ENCODE results near the gene AUTS2.

The AUTS2 gene

DNA sequence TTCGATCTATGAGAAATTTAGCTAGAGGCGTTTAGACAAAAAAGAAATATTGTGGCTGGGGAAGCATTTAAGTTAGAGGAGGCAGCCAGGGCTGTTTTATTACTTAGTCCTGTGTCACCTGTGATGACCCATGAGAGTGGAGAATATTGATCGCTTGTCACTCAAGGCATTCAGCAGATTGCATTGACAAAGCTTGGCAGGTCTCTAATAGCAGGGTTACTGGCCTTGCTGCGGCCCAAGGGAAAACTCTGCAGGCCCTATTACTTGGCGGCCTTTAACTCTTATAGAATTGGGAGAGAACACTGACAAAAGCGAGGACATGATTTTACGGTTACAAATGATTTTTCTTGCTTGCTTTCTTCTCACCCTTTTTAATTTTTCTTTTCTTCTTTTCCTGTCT is 473.5 kb downstream of the AUTS2 start:
- H3K4me3 ChIP-seq (ENCODE audit: low read length): no peak overlapping the region
- no peak for TF ChIP-seq ZNF274 (IDR thresholded peaks at IDR 0.05; ENCODE audit: low read depth, low read length)

DNA sequence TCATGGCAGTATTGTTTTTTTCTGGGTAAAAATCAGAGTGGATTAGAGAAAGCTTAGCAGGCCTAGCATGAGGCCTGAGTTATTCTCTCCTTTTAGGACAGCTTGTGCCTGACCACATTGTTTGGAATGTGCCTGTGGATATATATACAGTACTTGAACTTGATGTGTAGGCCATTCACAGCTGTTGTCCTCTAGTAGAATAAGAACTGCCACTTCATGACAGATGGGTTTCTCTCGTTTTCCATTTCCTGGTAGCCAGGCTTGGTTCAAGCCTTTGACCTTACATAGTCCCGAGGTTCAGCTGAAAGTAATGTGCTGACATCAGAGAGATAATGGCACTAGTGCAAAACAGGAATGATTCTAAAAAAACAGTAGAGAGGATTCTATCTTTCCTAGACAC is 473.9 kb downstream of the AUTS2 start:
- TF ChIP-seq ZNF274 (IDR thresholded peaks at IDR 0.05; ENCODE audit: low read depth, low read length): no peak
- H3K4me3 ChIP-seq (ENCODE audit: low read length): no peak overlapping the region

DNA sequence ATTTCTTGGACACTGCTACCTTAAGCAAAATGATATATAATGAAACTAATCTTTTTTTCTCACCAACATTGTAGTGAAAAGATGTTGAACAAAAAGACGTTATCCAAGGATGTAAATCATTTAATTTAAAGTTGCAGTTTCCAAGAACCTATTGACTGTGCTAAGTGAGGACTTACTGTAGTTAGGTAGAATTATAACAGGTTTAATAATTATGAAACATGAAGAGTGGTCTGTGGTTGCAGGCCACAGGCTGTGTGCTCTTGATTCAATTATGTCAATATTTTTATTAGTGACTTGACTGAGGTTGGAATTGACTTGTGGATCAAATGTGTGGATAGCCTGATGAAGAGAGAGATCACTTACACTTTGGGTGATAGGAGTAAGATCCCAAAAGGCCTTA is 478.1 kb downstream of the AUTS2 start:
- H3K4me3 ChIP-seq (ENCODE audit: low read length): no peak overlapping the region
- no peak for TF ChIP-seq ZNF274 (IDR thresholded peaks at IDR 0.05; ENCODE audit: low read depth, low read length)

DNA sequence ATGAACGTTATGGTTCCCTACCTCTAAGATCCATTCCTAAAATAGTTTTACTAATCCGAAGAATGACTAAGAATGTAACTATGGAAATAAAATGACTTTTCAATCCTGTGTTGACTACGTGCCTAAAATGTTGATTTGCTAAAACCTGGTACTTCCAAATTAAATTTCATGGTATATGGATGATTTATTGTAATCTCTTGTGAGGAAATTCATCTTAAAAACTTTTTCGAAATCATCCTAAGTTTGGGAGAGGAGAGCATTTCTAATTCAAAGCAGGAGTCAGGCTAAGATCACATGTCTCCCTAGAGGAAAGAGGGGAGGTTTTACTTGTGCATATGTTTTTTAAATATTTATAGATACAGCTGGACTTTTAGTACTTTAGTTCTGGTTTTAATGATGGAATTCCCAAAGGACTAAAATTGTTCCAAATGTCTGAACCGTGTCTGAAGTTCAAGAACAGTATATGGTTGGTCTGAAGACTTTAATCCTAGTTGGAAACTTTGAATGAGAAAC is 483.9 kb downstream of the AUTS2 start:
- no peak for TF ChIP-seq ZNF274 (IDR thresholded peaks at IDR 0.05; ENCODE audit: low read depth, low read length)
- H3K4me3 ChIP-seq (ENCODE audit: low read length): no peak overlapping the region

DNA sequence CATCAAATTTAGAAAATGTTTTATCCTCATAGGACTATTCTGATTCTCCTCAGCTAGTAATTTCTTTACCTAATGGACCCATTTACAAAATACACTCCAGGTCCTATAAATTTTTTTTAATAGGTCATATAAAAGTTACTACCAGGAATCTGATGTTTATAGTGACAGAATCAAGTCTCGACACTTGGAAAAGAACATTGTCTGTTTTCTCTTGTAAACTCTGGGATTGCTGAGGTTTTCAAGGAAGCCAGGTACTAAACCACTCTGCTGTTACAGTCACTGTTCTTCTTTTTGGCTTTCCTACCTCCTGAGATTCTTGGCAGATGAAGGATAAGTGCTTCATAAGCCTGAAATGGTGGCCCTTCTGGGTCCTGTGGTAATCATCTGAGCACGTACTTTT is 493.1 kb downstream of the AUTS2 start:
- TF ChIP-seq ZNF274 (IDR thresholded peaks at IDR 0.05; ENCODE audit: low read depth, low read length): no peak
- H3K4me3 ChIP-seq (ENCODE audit: low read length): no peak overlapping the region

DNA sequence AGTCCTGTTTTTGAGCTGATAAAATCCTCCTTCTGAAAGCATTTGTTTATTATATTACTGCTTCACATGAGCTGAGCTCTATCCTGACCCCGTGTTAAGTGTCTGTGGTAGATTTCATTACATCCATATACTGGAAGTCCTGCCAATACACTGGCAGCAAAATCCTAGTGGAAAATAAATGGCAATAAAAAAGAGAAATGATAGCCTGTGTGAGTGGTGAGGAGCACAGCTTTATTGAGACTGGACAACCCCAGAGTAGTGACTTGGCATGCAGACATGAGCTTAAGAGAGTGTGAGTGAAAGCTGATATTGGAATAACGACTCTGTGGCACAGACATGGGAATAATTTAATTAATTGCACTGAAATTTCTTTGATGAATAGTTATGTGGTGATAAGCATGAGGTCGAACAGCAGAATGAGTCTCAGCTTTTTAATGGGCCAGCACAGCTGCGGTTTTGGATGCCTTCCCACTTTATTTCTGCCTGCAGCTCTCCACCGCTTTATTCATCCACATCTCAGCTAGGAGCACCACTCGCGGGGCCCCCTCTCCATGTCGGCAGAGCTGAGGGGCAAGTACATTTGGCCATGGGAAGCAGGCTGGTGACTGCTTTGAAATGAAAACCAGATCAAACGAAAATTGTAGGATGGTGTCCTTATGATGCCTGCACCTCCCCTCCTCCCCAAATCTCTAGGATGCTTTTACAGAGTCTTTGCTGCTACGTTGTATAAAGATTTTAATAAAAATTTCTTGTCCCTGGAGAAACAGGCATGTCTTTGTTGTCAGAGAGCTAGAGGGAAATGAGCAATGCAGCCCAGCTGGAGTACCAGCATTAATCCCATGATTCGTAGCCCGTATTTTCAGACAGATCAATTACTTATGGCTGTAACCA is 494.3 kb downstream of the AUTS2 start:
- no peak overlapping the region for H3K4me3 ChIP-seq (ENCODE audit: low read length)
- no peak for TF ChIP-seq ZNF274 (IDR thresholded peaks at IDR 0.05; ENCODE audit: low read depth, low read length)

DNA sequence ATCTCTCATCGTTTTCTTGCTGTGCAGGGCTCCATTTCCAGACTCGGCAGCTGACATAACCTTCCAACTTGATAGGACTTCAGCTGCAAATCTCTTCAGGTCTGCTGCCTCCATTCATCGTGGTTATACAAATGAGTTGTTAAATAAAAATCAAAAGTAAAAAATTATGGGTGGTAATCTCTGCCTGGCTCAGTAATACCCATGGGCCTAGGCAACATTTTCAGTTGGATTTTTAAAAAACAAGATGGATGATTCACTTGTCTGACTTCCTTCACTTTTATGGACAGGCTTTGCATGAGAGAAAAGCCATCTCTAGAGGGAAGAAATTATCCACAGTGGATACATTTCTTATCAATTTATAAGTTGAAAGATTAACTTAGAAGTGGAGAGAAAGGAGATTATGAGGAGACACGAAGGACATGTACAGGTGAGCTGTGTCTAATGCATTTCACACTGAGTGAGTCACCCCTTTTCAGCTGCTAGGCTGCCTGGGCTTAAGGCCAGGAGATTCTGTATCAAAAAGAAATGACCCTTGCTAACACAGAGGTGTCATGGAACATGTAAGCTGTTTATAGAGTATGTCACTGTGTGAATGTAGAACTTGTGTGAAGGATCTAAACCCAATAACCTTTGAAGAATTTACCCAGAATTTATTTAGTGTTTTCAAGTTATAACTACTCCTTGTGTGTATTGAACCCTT is 495.1 kb downstream of the AUTS2 start:
- TF ChIP-seq ZNF274 (IDR thresholded peaks at IDR 0.05; ENCODE audit: low read depth, low read length): no peak
- H3K4me3 ChIP-seq (ENCODE audit: low read length): no peak overlapping the region

DNA sequence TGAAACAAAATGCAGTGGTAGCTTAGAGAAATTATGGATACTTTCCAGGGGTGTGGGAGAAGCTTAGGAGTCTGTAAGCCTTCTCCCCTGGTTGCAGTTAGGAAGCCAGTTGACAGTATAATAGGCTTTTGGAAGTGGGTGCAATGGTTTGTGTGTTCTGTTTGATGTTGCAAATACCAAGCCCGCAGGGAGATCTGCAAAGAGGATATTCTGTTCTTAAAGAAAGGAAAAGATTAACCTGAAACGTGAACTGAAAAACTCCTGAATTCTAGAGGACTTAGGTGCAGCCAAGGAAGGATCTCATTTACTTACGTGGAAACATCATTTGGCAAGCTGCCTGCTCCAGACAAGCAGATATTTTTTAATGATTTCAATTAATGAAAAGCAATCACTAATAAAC is 496.6 kb downstream of the AUTS2 start:
- TF ChIP-seq ZNF274 (IDR thresholded peaks at IDR 0.05; ENCODE audit: low read depth, low read length): no peak
- no peak overlapping the region for H3K4me3 ChIP-seq (ENCODE audit: low read length)

DNA sequence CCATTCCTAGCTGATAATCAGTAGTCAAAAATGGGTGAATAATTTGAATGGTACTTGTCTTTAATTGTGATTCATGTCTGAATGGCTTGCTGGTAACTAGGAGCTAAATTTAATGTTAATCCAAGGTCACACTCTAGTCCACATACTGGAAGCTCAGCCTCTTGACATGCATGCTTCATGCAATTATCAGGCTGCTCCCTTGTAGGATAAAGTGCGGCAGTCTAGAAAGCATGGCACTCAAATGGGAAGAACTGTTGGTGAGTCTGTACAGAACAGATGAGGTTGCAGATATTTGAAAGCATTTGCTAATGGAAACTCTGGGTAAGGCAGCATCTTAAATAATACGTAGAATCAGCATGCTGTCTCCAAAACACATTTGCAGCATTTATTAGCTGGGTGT is 499.4 kb downstream of the AUTS2 start:
- TF ChIP-seq ZNF274 (IDR thresholded peaks at IDR 0.05; ENCODE audit: low read depth, low read length): no peak
- H3K4me3 ChIP-seq (ENCODE audit: low read length): no peak overlapping the region

DNA sequence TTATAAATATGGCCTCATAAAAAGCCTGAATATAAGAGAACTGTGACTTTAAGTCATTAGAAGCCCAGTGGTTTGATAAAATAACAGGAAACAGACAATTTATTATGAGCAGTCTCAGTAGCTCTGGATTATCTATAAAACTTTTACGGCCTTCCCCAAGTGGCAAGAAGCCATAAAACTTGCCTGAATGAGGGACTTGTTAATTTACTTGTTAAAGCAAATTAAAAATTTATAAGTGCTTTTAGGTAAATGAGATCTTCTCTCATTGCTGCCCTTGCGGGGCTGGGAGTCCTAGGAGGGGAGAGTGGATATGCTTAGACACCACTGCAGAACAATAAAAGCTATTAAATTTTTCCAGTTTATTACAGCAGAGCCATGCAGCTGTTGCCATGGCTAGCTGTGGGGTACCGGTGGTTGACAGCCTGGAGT is 499.9 kb downstream of the AUTS2 start:
- TF ChIP-seq ZNF274 (IDR thresholded peaks at IDR 0.05; ENCODE audit: low read depth, low read length): no peak
- no peak overlapping the region for H3K4me3 ChIP-seq (ENCODE audit: low read length)

DNA sequence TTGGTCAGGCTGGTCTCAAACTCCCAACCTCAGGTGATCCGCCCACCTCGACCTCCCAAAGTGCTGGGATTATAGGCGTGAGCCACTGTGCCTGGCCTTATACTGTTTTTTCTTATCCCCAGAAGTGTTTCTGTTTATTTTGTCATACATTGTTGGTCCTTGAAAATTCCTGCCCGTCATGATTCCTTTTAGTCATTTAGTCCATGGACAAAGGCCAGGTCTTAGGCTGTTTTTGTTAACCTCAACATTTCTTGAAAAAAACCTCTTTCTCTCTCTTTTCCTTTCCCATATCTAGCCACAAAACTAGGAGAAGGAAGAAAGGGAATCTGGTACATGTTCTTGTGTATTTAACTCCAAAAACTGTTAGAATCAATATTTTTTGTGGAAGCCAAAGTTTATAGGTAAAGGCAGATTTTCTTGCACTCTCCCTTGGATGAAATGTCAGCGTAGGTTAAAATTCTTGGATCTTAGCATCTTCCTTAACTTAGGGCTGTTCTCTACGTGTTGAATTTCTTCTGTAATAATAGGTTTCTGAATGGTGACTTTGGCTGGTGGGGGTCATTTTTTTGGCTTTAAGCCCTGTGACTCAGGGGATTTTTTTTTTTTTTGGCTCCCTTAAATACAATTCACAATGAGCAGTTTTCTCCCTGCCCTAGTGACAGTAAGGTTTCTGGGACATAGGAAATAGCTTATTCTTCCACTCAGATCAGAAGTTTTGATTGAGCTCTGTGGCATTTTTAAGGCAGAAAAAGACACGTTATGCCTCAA is 500.8 kb downstream of the AUTS2 start:
- no peak overlapping the region for H3K4me3 ChIP-seq (ENCODE audit: low read length)
- TF ChIP-seq ZNF274 (IDR thresholded peaks at IDR 0.05; ENCODE audit: low read depth, low read length): no peak

DNA sequence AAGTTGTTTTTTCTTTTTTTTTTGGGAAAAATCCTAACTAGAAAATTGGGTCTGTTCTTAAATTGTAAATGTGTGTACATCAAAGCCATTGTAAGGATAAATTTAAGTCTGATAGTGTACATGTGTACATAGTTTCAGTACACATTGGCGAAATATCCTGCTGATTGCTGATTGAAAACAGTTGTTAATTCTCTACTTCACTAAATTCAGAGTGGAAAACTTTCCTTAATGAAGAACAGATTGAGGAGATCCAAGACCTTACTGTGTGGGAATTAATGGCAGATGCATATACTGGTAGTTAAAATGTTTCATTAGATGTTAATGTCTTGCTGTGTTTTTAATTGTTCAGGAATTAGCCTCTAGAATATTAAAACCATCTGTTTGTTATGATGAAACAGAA is 506.0 kb downstream of the AUTS2 start:
- no peak overlapping the region for H3K4me3 ChIP-seq (ENCODE audit: low read length)
- TF ChIP-seq ZNF274 (IDR thresholded peaks at IDR 0.05; ENCODE audit: low read depth, low read length): no peak

DNA sequence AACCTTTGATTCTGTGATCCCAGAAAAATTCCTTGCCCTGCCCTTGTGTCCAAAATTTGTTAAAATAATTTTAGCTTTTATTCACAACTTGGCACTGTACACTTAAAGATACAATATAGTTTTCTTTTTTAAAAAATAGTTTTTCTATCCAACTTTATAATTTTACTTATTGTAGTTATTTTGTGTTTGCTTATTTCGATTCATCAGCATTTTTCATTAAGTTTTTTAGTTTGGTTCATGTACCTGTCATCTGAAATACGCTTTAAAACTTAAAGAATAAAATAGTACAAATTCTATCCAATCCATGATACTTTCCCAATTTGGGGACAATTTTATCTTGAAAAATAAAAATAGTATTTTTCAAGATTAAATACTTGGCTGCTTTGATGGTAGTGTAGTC is 514.8 kb downstream of the AUTS2 start:
- TF ChIP-seq ZNF274 (IDR thresholded peaks at IDR 0.05; ENCODE audit: low read depth, low read length): no peak
- H3K4me3 ChIP-seq (ENCODE audit: low read length): no peak overlapping the region

DNA sequence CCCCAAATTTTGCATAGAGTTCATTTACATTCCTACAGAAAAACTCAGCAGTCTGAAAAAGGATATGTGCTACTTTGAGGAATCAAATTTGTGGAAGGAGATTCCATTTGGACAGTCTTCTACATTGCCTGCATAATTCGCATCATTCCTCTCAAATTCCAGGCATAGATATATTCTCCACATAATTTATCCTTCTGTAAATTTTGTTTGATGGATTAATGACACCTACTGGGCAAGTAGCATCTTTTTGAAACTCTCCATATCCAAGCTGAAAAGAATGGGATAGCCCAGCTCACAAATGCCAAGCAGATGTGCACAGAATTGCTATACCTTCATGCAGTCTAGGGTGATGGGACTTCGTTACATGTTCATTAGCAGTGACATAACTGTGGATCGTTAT is 515.3 kb downstream of the AUTS2 start:
- no peak overlapping the region for H3K4me3 ChIP-seq (ENCODE audit: low read length)
- no peak for TF ChIP-seq ZNF274 (IDR thresholded peaks at IDR 0.05; ENCODE audit: low read depth, low read length)

All from GM08714 (cell line).